Karpas-422 (cell line): ENCODE results near the gene TERB2. TPM values are rescaled to one million over a fixed set of nuclear protein-coding genes. Genes with fewer than 3 reads are reported as not detected.
"Not testable (repeated sequence)": the region's sequence is repeated elsewhere in the genome, so short reads cannot be mapped to it uniquely, and the experiment has no call there.

Experiments
- DNase-seq: peaks from one replicate; pipeline ENCODE4 v3.0.0-alpha.2; 2015
- H2AFZ ChIP-seq: fragments of 200-600 bp; sonication (generic); 2 replicates; pipeline ENCODE4 v1.6.1; 2014; ENCODE audit warnings: antibody characterized with exemption, low read length, mixed read lengths
- H3K27ac ChIP-seq: fragments of 200-600 bp; sonication (generic); 2 replicates; pipeline ENCODE4 v1.5.1; 2014; ENCODE audit warnings: mild to moderate bottlenecking, low read length, moderate library complexity
- H3K27me3 ChIP-seq: fragments of 200-600 bp; sonication (generic); 2 replicates; pipeline ENCODE4 v1.6.1; 2014; ENCODE audit warnings: low read length, mixed read lengths
- H3K36me3 ChIP-seq: fragments of 200-600 bp; sonication (generic); 2 replicates; pipeline ENCODE4 v1.6.1; 2014; ENCODE audit warnings: low read length, mixed read lengths; ENCODE audit not compliant: insufficient read depth
- H3K4me1 ChIP-seq: fragments of 200-600 bp; sonication (generic); 2 replicates; pipeline ENCODE4 v1.6.1; 2014; ENCODE audit warnings: mild to moderate bottlenecking, low read length, mixed read lengths
- H3K4me2 ChIP-seq: fragments of 200-600 bp; sonication (generic); 2 replicates; pipeline ENCODE4 v1.6.1; 2014; ENCODE audit warnings: low read length, low read depth, mild to moderate bottlenecking; ENCODE audit not compliant: poor library complexity, severe bottlenecking
- H3K4me3 ChIP-seq: fragments of 200-600 bp; sonication (generic); 2 replicates; pipeline ENCODE4 v1.5.1; 2014; ENCODE audit warnings: mild to moderate bottlenecking, antibody characterized with exemption, low read length, mixed read lengths
- H3K79me2 ChIP-seq: fragments of 200-600 bp; sonication (generic); 2 replicates; pipeline ENCODE4 v1.6.1; 2014; ENCODE audit warnings: mild to moderate bottlenecking, low read length, mixed read lengths
- H3K9ac ChIP-seq: fragments of 200-600 bp; sonication (generic); 2 replicates; pipeline ENCODE4 v1.6.0; 2014; ENCODE audit warnings: low read length
- H3K9me2 ChIP-seq: fragments of 200-600 bp; sonication (generic), shearing (Covaris generic); replicated peaks from 2 replicates; pipeline ENCODE4 v1.6.0; 2014; ENCODE audit warnings: mild to moderate bottlenecking, low read length, moderate library complexity; ENCODE audit not compliant: insufficient read depth
- H3K9me3 ChIP-seq: fragments of 300-700, 200-600 bp; sonication (generic); 2 replicates; pipeline ENCODE4 v1.6.1; 2014; ENCODE audit warnings: low read length, mixed read lengths
- H4K20me1 ChIP-seq: fragments of 200-600 bp; sonication (generic); 2 replicates; pipeline ENCODE4 v1.6.1; 2014; ENCODE audit warnings: mild to moderate bottlenecking, antibody characterized with exemption, low read length, low read depth; ENCODE audit not compliant: insufficient read depth
- small RNA-seq: library from RNA; depleted of rRNA; stranded (forward); fragments of <200 nt; gene quantifications from one replicate; pipeline ENCODE3, GENCODE V24; 2014
- total RNA-seq: library from RNA; depleted of rRNA; stranded (reverse); fragments of >200 nt; shearing (Covaris generic); gene quantifications from 2 replicates; pipeline ENCODE4 v1.2.3, GENCODE V29; 2014; ENCODE audit warnings: low replicate concordance; rRNA removed

The TERB2 gene
- total RNA-seq, 1 experiment from 2014 or later = not detected

GRCh38 chr15:45025627-45026026 lies 69.1 kb downstream of the TERB2 start:
- not testable (repeated sequence) for H3K9me2 ChIP-seq
- peaks cover 74% of the 10 kb centered on the region for H3K79me2 ChIP-seq

GRCh38 chr15:45026651-45027190 lies 70.2 kb downstream of the TERB2 start:
- Histone ChIP-seq H3K79me2 (peaks cover 82% of the 10 kb centered on the region), H3K9me2 (no peaks in the 10 kb centered on the region), H3K4me2 (peak overlapping the region; percentile 26), H3K4me3 (no peak overlapping the region), H3K9ac (no peak overlapping the region), H4K20me1 (no peaks in the 10 kb centered on the region), H3K36me3 (peaks cover 47% of the 10 kb centered on the region), H3K27ac (peak overlapping the region; percentile 15; the same call in 1 of the 2 replicates), H3K27me3 (no peaks in the 10 kb centered on the region), H3K9me3 (no peaks in the 10 kb centered on the region), H3K4me1 (peaks cover 42% of the 10 kb centered on the region), H2AFZ (no peak overlapping the region)
- peak; percentile 10 for DNase-seq

More at GRCh38 chr15:45025627-45026026, 69.1 kb downstream of the TERB2 start:
- H3K9ac ChIP-seq, H4K20me1 ChIP-seq, H3K9me3 ChIP-seq, H3K27me3 ChIP-seq, H3K27ac ChIP-seq, H2AFZ ChIP-seq: not testable (repeated sequence)
- Histone ChIP-seq H3K4me1 (peaks cover 42% of the 10 kb centered on the region), H3K4me3 (peak overlapping the region; percentile 89), H3K36me3 (peaks cover 40% of the 10 kb centered on the region), H3K4me2 (peak overlapping the region; percentile 78)
- peak; percentile 37 for DNase-seq

- H3K27ac ChIP-seq = no peak overlapping the region
- H3K9me3 ChIP-seq = no peaks in the 10 kb centered on the region
- no peaks in the 10 kb centered on the region for H4K20me1 ChIP-seq
- H3K4me2 ChIP-seq = peak overlapping the region; percentile 26
- DNase-seq = peak; percentile 24
- H2AFZ ChIP-seq = no peak overlapping the region
- H3K9ac ChIP-seq = no peak overlapping the region
- peaks cover 42% of the 10 kb centered on the region for H3K4me1 ChIP-seq
- H3K9me2 ChIP-seq = no peaks in the 10 kb centered on the region
- H3K27me3 ChIP-seq = no peaks in the 10 kb centered on the region
- H3K36me3 ChIP-seq = peaks cover 47% of the 10 kb centered on the region
- H3K79me2 ChIP-seq = peaks cover 82% of the 10 kb centered on the region
- H3K4me3 ChIP-seq = no peak overlapping the region
These were observed 70.7 kb downstream of the TERB2 start for GRCh38 chr15:45027220-45027619.

Small RNA genes lying within 50 kb of the gene (small RNA-seq; reads per million reads assigned to genes)
- gene RNU1-78P (not detected), gene RNU6-1108P (not detected), gene RNU6-1332P (not detected), gene RNU6-966P (not detected)

Other genes starting within 250 kb of the TERB2 start
- 1.0 and 5.0 TPM in 2 replicates for gene PATL2, start 245.4 kb upstream of the TERB2 start, total RNA-seq
- gene B2M, start 245.2 kb upstream of the TERB2 start, total RNA-seq = 2,186 and 3,959 TPM in 2 replicates
- gene TRIM69, start 220.2 kb upstream of the TERB2 start, total RNA-seq = 22.7 and 26.0 TPM in 2 replicates
- gene SORD, start 66.5 kb downstream of the TERB2 start, total RNA-seq = 33.5 and 66.4 TPM in 2 replicates
- gene DUOX2, start 157.5 kb downstream of the TERB2 start, total RNA-seq = 0.07 and 0.45 TPM in 2 replicates
- gene DUOXA2, start 157.6 kb downstream of the TERB2 start, total RNA-seq = not detected in 2 replicates
- not detected in 2 replicates for gene DUOXA1, start 173.2 kb downstream of the TERB2 start, total RNA-seq
- gene DUOX1, start 173.3 kb downstream of the TERB2 start, total RNA-seq = not detected in 2 replicates
- 10.9 and 35.4 TPM in 2 replicates for gene SHF, start 231.3 kb downstream of the TERB2 start, total RNA-seq